Fibroblast of lung (primary cell): ENCODE results near the gene TBC1D17. TPM values are rescaled to one million over a fixed set of nuclear protein-coding genes. Genes with fewer than 3 reads are reported as not detected.

ENCODE experiments used
- DNase-seq, 2 donors: peaks; one replicate each; pipeline versions ENCODE4 v3.0.0 to v3.0.0-alpha.2; 2010; ENCODE audit warnings: low read depth in 2 of 2
- H2AFZ ChIP-seq: 2 replicates; pipeline ENCODE4 v1.5.1; 2012; ENCODE audit warnings: low read length, control low read depth, inconsistent platforms
- H3K27ac ChIP-seq: 2 replicates; pipeline ENCODE4 v1.5.1; 2011; ENCODE audit warnings: low read length, control low read depth; ENCODE audit not compliant: insufficient read depth
- H3K27me3 ChIP-seq: 2 replicates; pipeline ENCODE4 v1.5.1; 2011; ENCODE audit warnings: mild to moderate bottlenecking, low read length; ENCODE audit not compliant: control insufficient read depth, insufficient read depth
- H3K36me3 ChIP-seq: 2 replicates; pipeline ENCODE4 v1.5.1; 2011; ENCODE audit warnings: low read length; ENCODE audit not compliant: control insufficient read depth, insufficient read depth
- H3K4me1 ChIP-seq: 2 replicates; pipeline ENCODE4 v1.5.1; 2011; ENCODE audit warnings: low read length; ENCODE audit not compliant: control insufficient read depth, insufficient read depth; ENCODE audit errors: extremely low read depth
- H3K4me2 ChIP-seq: 2 replicates; pipeline ENCODE4 v1.5.1; 2011; ENCODE audit warnings: low read length, control low read depth; ENCODE audit not compliant: insufficient read depth; ENCODE audit errors: extremely low read depth
- H3K4me3 ChIP-seq, 4 experiments: fragments of 200-600 bp in 1 of 4; sonication (generic) in 1 of 4; replicated peaks in 1 of 4; 2 replicates each; pipeline ENCODE4 v1.5.1; 2011 to 2016; ENCODE audit warnings: low read length in 4 of 4, low read depth in 3 of 4, mild to moderate bottlenecking in 3 of 4, control low read depth in 2 of 4, inconsistent platforms in 1 of 4, mixed read lengths in 1 of 4; ENCODE audit not compliant: insufficient read depth in 1 of 4; ENCODE audit errors: control extremely low read depth in 1 of 4
- H3K79me2 ChIP-seq: 2 replicates; pipeline ENCODE4 v1.5.1; 2012; ENCODE audit warnings: mild to moderate bottlenecking, low read length, inconsistent platforms; ENCODE audit not compliant: control insufficient read depth, insufficient read depth
- H3K9ac ChIP-seq: 2 replicates; pipeline ENCODE4 v1.5.1; 2011; ENCODE audit warnings: mild to moderate bottlenecking, low read length, control low read depth; ENCODE audit not compliant: insufficient read depth
- H3K9me3 ChIP-seq: 2 replicates; pipeline ENCODE4 v1.5.1; 2012; ENCODE audit warnings: low read depth, low read length; ENCODE audit not compliant: control insufficient read depth, insufficient read depth
- H4K20me1 ChIP-seq: 2 replicates; pipeline ENCODE4 v1.5.1; 2011; ENCODE audit warnings: low read length; ENCODE audit not compliant: control insufficient read depth, insufficient read depth; ENCODE audit errors: extremely low read depth
- EZH2 ChIP-seq: IDR thresholded peaks from 2 replicates; pipeline ENCODE4 v1.5.1; 2012; ENCODE audit warnings: low read length, control low read depth, mild to moderate bottlenecking; ENCODE audit errors: missing control alignments
- polyA plus RNA-seq, 2 donors: library from polyadenylated mRNA; depleted of rRNA in 1 of 2; stranded (reverse) in 1 of 2; unstranded in 1 of 2; fragments of >200 nt; gene quantifications; 2 replicates each; pipeline ENCODE4 v1.2.1, GENCODE V29; 2011 to 2012; ENCODE audit warnings: missing spikeins in 1 of 2
- total RNA-seq: library from RNA; depleted of rRNA; stranded (reverse); fragments of >200 nt; gene quantifications from 2 replicates; pipeline ENCODE4 v1.2.1, GENCODE V29; 2014
- TF ChIP-seq, protein P1 (sequence below), 2 donors: IDR thresholded peaks in 1 of 2; conservative IDR thresholded peaks in 1 of 2; 1 replicate in 1 of 2; 2 replicates in 1 of 2; pipeline ENCODE4 v1.5.1; 2011 to 2012; ENCODE audit warnings: low read length in 2 of 2, control low read depth in 1 of 2, inconsistent platforms in 1 of 2, low read depth in 1 of 2, mild to moderate bottlenecking in 1 of 2

The TBC1D17 gene
- total and polyA plus RNA-seq, 2 donors (not counting 1 experiment from before 2014, with no cell fraction given), result 19.5 to 32.5 TPM

DNA sequence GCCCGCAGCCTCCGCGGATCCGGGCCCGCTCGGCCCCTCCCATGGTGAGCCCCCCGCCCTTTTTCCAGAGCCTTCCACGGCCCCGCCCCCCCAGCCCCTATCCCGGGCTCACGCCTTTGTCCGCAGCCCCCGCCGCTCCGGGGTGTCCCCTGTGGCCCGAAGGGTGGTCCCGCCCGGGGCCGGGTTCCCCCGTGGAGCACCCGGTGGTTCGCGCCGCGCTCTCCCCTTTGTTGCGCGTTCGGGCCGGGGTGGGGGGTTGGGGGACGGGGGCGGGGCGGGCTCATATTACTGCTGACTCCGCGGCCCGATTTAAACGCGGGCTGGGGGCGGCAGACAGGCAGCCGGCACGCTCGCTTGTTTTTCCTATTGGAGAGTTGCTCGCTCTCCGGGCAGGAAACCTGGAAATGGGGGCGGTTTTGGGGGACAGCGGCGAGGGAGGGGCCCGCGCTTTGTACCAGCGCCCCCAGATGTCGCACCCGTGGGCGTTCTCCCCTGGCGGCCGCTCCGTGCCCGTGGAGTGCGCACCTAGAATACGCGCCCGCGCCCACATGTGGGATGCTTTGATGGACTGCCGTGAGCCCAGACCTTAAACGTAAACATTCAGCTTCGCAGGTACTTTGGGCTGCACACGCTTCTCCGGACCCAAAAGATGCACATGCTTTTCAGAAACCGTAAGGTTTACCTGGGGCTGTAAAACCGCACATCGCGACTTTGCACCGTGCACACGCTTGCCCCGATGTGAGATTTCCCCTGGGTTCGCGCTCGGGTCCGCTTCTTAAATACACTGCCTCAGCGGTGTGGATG lies 25.8 kb upstream of the TBC1D17 start:
- Histone ChIP-seq H3K27ac (no peak overlapping the region), H3K36me3 (peaks cover 9% of the 10 kb centered on the region), H3K27me3 (no peaks in the 10 kb centered on the region), H3K9me3 (no peaks in the 10 kb centered on the region), H3K9ac (peak overlapping the region; percentile 94), H3K79me2 (peaks cover 25% of the 10 kb centered on the region), H2AFZ (no peak overlapping the region), H3K4me3 (peak overlapping the region; percentile 60 to 94 (median 74)), H3K4me1 (peaks cover 10% of the 10 kb centered on the region), H4K20me1 (peaks cover 2% of the 10 kb centered on the region), H3K4me2 (peak overlapping the region; percentile 100)
- peak in 1 of 2 donors; percentile 55 for DNase-seq
- no peak for TF ChIP-seq EZH2
- TF ChIP-seq, protein P1, sequence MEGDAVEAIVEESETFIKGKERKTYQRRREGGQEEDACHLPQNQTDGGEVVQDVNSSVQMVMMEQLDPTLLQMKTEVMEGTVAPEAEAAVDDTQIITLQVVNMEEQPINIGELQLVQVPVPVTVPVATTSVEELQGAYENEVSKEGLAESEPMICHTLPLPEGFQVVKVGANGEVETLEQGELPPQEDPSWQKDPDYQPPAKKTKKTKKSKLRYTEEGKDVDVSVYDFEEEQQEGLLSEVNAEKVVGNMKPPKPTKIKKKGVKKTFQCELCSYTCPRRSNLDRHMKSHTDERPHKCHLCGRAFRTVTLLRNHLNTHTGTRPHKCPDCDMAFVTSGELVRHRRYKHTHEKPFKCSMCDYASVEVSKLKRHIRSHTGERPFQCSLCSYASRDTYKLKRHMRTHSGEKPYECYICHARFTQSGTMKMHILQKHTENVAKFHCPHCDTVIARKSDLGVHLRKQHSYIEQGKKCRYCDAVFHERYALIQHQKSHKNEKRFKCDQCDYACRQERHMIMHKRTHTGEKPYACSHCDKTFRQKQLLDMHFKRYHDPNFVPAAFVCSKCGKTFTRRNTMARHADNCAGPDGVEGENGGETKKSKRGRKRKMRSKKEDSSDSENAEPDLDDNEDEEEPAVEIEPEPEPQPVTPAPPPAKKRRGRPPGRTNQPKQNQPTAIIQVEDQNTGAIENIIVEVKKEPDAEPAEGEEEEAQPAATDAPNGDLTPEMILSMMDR (conservative IDR thresholded peaks at IDR 0.05 in 1 of 2, IDR thresholded peaks at IDR 0.05 in 1 of 2; ENCODE audit: low read depth in 1 of 2, low read length in 2 of 2), result no peak

- Histone ChIP-seq H4K20me1 (peaks cover 2% of the 10 kb centered on the region), H3K4me3 (peak overlapping the region; percentile 60 to 94 (median 74)), H3K79me2 (peaks cover 25% of the 10 kb centered on the region), H3K36me3 (peaks cover 15% of the 10 kb centered on the region), H3K4me2 (peak overlapping the region; percentile 100), H2AFZ (no peak overlapping the region), H3K9ac (no peak overlapping the region), H3K9me3 (no peaks in the 10 kb centered on the region), H3K27me3 (no peaks in the 10 kb centered on the region), H3K27ac (no peak overlapping the region), H3K4me1 (peaks cover 10% of the 10 kb centered on the region)
- DNase-seq, result no peak
- TF ChIP-seq, protein P1 (conservative IDR thresholded peaks at IDR 0.05 in 1 of 2, IDR thresholded peaks at IDR 0.05 in 1 of 2; ENCODE audit: low read depth in 1 of 2, low read length in 2 of 2), result no peak
- no peak for TF ChIP-seq EZH2
Observed at GRCh38 chr19:49852631-49853126, 24.8 kb upstream of the TBC1D17 start.

- H2AFZ ChIP-seq, result no peak overlapping the region
- H4K20me1 ChIP-seq, result peaks cover 2% of the 10 kb centered on the region
- H3K27ac ChIP-seq, result no peak overlapping the region
- no peak overlapping the region for H3K4me2 ChIP-seq
- peaks cover 26% of the 10 kb centered on the region for H3K36me3 ChIP-seq
- peaks cover 25% of the 10 kb centered on the region for H3K79me2 ChIP-seq
- no peak for DNase-seq
- TF ChIP-seq, protein P1 (conservative IDR thresholded peaks at IDR 0.05 in 1 of 2, IDR thresholded peaks at IDR 0.05 in 1 of 2; ENCODE audit: low read depth in 1 of 2, low read length in 2 of 2), result no peak
- TF ChIP-seq EZH2, result no peak
- no peaks in the 10 kb centered on the region for H3K9me3 ChIP-seq
- peaks cover 11% of the 10 kb centered on the region for H3K4me1 ChIP-seq
- H3K27me3 ChIP-seq, result no peaks in the 10 kb centered on the region
- no peak overlapping the region for H3K9ac ChIP-seq
- no peak overlapping the region for H3K4me3 ChIP-seq
Observed at GRCh38 chr19:49853852-49854377, 23.6 kb upstream of the TBC1D17 start.
